PC-3 (cell line): Measurements from ENCODE around the gene CARNS1.

ENCODE experiments used
- EZH2 ChIP-seq: fragments of 300-600 bp; sonication (generic); IDR thresholded peaks from one replicate; pipeline ENCODE4 v1.6.1; 2017; ENCODE audit warnings: antibody characterized with exemption, mild to moderate bottlenecking, low read length; ENCODE audit not compliant: unreplicated experiment
- EZH2phosphoT487 ChIP-seq: fragments of 300-600 bp; sonication (generic); IDR thresholded peaks from 2 replicates; pipeline ENCODE4 v1.6.1; 2018; ENCODE audit warnings: mild to moderate bottlenecking, antibody characterized with exemption, low read length, borderline replicate concordance
- TF ChIP-seq, protein P1 (sequence below): fragments of 300-600 bp; sonication (generic); conservative IDR thresholded peaks from 2 replicates; pipeline ENCODE4 v1.5.1; 2017; ENCODE audit warnings: antibody characterized with exemption, low read depth, mild to moderate bottlenecking, low read length

DNA sequence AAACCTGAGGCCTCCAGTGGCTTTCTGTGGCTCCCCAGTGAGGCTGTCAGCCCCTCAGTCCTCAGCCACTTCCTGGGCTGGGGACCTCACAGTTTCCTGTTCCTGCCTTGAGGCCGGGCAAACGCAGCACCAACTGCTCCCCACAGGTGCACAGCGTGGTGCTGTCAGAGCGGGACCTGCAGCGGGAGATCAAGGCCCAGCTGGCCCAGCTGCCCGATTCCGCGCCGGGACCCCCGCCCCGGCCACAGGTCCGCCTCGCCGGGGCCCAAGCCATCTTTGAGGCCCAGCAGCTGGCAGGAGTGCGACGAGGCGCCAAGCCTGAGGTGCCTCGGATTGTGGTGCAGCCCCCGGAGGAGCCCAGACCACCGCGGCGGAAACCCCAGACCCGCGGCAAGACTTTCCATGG, 6.2 kb upstream of the CARNS1 start:
- TF ChIP-seq, protein P1, sequence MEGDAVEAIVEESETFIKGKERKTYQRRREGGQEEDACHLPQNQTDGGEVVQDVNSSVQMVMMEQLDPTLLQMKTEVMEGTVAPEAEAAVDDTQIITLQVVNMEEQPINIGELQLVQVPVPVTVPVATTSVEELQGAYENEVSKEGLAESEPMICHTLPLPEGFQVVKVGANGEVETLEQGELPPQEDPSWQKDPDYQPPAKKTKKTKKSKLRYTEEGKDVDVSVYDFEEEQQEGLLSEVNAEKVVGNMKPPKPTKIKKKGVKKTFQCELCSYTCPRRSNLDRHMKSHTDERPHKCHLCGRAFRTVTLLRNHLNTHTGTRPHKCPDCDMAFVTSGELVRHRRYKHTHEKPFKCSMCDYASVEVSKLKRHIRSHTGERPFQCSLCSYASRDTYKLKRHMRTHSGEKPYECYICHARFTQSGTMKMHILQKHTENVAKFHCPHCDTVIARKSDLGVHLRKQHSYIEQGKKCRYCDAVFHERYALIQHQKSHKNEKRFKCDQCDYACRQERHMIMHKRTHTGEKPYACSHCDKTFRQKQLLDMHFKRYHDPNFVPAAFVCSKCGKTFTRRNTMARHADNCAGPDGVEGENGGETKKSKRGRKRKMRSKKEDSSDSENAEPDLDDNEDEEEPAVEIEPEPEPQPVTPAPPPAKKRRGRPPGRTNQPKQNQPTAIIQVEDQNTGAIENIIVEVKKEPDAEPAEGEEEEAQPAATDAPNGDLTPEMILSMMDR = no peak
- TF ChIP-seq EZH2phosphoT487 = no peak
- TF ChIP-seq EZH2 = no peak
